K562 (cell line): ENCODE measurements around the gene TRIM24. TPM values are rescaled to one million over a fixed set of nuclear protein-coding genes. Genes with fewer than 3 reads are reported as not detected.
A peak's percentile ranks its signal among the peaks of the same experiment; 100 is the strongest.

Experiments
- CEBPB ChIP-seq: fragments of 450-650 bp; IDR thresholded peaks from 2 replicates; pipeline ENCODE4 v1.6.1; 2016; ENCODE audit warnings: missing genetic modification characterization, missing compliant biosample characterization
- CREB3L1 ChIP-seq: fragments of 450-650 bp; IDR thresholded peaks from 2 replicates; pipeline ENCODE4 v1.6.1; 2014; ENCODE audit warnings: low read depth, mild to moderate bottlenecking, moderate library complexity, borderline replicate concordance
- DMBX1 ChIP-seq: fragments of 250-450 bp; sonication (Bioruptor Pico); IDR thresholded peaks from 2 replicates; pipeline ENCODE4 v1.8.0; 2022; ENCODE audit warnings: inconsistent platforms, mild to moderate bottlenecking, moderate library complexity, borderline replicate concordance
- EHMT2 ChIP-seq: fragments of 450-650 bp; IDR thresholded peaks from 2 replicates; pipeline ENCODE4 v1.6.1; 2018; ENCODE audit warnings: antibody characterized with exemption
- ELF1 ChIP-seq: fragments of 200-800 bp; sonication (Bioruptor generic); IDR thresholded peaks from 2 replicates; pipeline ENCODE4 v1.6.1; 2016; ENCODE audit warnings: missing genetic modification characterization, missing compliant biosample characterization
- EP300 ChIP-seq: IDR thresholded peaks from 2 replicates; pipeline ENCODE4 v1.6.1; 2012; ENCODE audit warnings: low read length, improper control_type of control experiment
- GATA2 ChIP-seq: sonication (generic); formaldehyde crosslinking; IDR thresholded peaks from 2 replicates; pipeline ENCODE4 v1.4.0; 2020; ENCODE audit warnings: mild to moderate bottlenecking, missing genetic modification reagents
- HDAC2 ChIP-seq: fragments of 450-650 bp; IDR thresholded peaks from 2 replicates; pipeline ENCODE4 v1.6.1; 2016; ENCODE audit warnings: mild to moderate bottlenecking
- HNRNPK ChIP-seq: fragments of 200-400 bp; formaldehyde crosslinking; IDR thresholded peaks from one replicate; pipeline ENCODE4 v1.6.1; 2018; ENCODE audit warnings: mild to moderate bottlenecking, low read depth, low read length; ENCODE audit not compliant: poor library complexity, severe bottlenecking
- MTA2 ChIP-seq: fragments of 450-650 bp; IDR thresholded peaks from 2 replicates; pipeline ENCODE4 v1.6.1; 2016; ENCODE audit warnings: low read depth
- NEUROD1 ChIP-seq: fragments of 150-350 bp; IDR thresholded peaks from 2 replicates; pipeline ENCODE4 v1.6.1; 2014; ENCODE audit warnings: borderline replicate concordance, low read length, low read depth; ENCODE audit not compliant: partially characterized antibody
- RBM25 ChIP-seq: fragments of 200-400 bp; formaldehyde crosslinking; IDR thresholded peaks from 2 replicates; pipeline ENCODE4 v1.6.1; 2018; ENCODE audit warnings: low read length, low read depth, moderate library complexity; ENCODE audit not compliant: severe bottlenecking
- RCOR1 ChIP-seq, 2 experiments: IDR thresholded peaks; 2 replicates each; pipeline ENCODE4 v1.6.1; 2012; ENCODE audit warnings: low read depth in 2 of 2, low read length in 2 of 2, borderline replicate concordance in 1 of 2, improper control_type of control experiment in 1 of 2
- SMARCB1 ChIP-seq: IDR thresholded peaks from 2 replicates; pipeline ENCODE4 v1.6.1; 2011; ENCODE audit warnings: improper control_type of control experiment, low read depth; ENCODE audit not compliant: insufficient read length
- TRIM25 ChIP-seq: fragments of 450-650 bp; IDR thresholded peaks from 2 replicates; pipeline ENCODE4 v1.7.0; 2016; ENCODE audit warnings: borderline replicate concordance
- ZNF407 ChIP-seq: fragments of 450-650 bp; IDR thresholded peaks from 2 replicates; pipeline ENCODE4 v1.6.1; 2016; ENCODE audit warnings: low read depth
- polyA plus RNA-seq, 8 experiments: library from polyadenylated mRNA; depleted of rRNA in 4 of 8; stranded (reverse) in 5 of 8; unstranded in 3 of 8; fragments of >200 nt; fragmentation: Nextera tagmentation in 2 of 8; fragmentation: Illumina TruSeq in 1 of 8; extraction: Ambion mirVana in 2 of 8; extraction: Trizol in 1 of 8; gene quantifications; 2 replicates each; pipeline versions ENCODE4 v1.2.1 to v1.2.3, GENCODE V29; 2011 to 2014; ENCODE audit warnings: inconsistent platforms in 1 of 8, missing spikeins in 1 of 8
- total RNA-seq, 7 experiments: library from RNA; depleted of rRNA in 6 of 7; stranded (reverse); fragments of >200 nt in 6 of 7; fragmentation: Illumina TruSeq in 2 of 7; extraction: Trizol in 2 of 7; gene quantifications; 2 replicates each; pipeline versions ENCODE4 v1.2.1 to v1.2.3, GENCODE V29; 2011 to 2021; ENCODE audit warnings: low replicate concordance in 1 of 7

TRIM24 gene
- total and polyA plus RNA-seq, 9 of the 15 experiments (the other 6 are each of a cell fraction or from before 2014, with no cell fraction given): 13.4 to 74.0 (median 41.7) TPM

- TF ChIP-seq CEBPB (no peak), DMBX1 (CRISPR knock-in tag) (no peak), CREB3L1 (0 out of 2 replicates have a peak, but pooled peaks have one; percentile 18), TRIM25 (no peak), EP300 (0 out of 2 replicates have a peak, but pooled peaks have one; percentile 23), RCOR1 (IDR thresholded peaks at IDR 0.05; ENCODE audit: borderline replicate concordance in 1 of 2, low read depth in 2 of 2, low read length in 2 of 2) (peak; percentile 34 to 39; a peak in 1 of 4 replicates), HDAC2 (peak; percentile 29; the same call in 1 of the 2 replicates), SMARCB1 (no peak), NEUROD1 (peak; percentile 45), ELF1 (tag) (peak; percentile 44; the same call in 1 of the 2 replicates), ZNF407 (peak; percentile 43; the same call in 1 of the 2 replicates), RBM25 (peak; percentile 87), GATA2 (no peak), HNRNPK (peak; percentile 42), EHMT2 (peak; percentile 37; the same call in 1 of the 2 replicates), MTA2 (0 out of 2 replicates have a peak, but pooled peaks have one; percentile 16)
These were observed 465 bp upstream of the TRIM24 start (continued) for GRCh38 chr7:138459413-138460175.
